ENCODE results near the gene TMEM151A. TPM values are rescaled to one million over a fixed set of nuclear protein-coding genes. Genes with fewer than 3 reads are reported as not detected.

Gene TMEM151A
- total RNA-seq, 1 experiment from 2014 or later: not detected

DNA sequence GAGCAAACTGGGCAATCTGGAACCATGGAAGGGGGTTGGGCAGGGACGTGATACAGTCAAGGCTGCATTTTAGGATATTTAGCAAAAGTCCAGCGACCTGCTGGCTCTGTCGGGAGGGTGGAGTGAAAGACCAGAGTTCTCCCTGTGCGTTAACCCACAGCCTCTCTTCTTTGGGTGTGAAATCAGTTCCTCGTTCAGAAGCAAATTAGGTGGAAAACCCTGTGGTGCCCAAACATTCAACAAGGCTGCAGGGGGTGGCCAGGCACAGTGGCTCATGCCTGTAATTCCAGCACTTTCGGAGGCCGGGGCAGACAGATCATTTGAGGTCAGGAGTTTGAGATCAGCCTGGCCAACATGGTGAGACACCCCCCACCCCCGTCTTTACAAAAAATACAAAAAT, 5.9 kb downstream of the TMEM151A start:
- no peaks in the 10 kb centered on the region for H3K9me2 ChIP-seq (replicated peaks; ENCODE audit: low read length)
- ChIA-PET POLR2A (ENCODE audit: unreplicated experiment) (no interaction called here), CTCF (no interaction called here)
- no peaks in the 10 kb centered on the region for H3K79me2 ChIP-seq (ENCODE audit: low read length)
- BruUV-seq (replicated peaks): no TSS peak
- H3K4me1 ChIP-seq (ENCODE audit: insufficient read depth, low read length): no peaks in the 10 kb centered on the region
- ATAC-seq (no peak), DNase-seq (no peak)
- TF ChIP-seq, protein P1, sequence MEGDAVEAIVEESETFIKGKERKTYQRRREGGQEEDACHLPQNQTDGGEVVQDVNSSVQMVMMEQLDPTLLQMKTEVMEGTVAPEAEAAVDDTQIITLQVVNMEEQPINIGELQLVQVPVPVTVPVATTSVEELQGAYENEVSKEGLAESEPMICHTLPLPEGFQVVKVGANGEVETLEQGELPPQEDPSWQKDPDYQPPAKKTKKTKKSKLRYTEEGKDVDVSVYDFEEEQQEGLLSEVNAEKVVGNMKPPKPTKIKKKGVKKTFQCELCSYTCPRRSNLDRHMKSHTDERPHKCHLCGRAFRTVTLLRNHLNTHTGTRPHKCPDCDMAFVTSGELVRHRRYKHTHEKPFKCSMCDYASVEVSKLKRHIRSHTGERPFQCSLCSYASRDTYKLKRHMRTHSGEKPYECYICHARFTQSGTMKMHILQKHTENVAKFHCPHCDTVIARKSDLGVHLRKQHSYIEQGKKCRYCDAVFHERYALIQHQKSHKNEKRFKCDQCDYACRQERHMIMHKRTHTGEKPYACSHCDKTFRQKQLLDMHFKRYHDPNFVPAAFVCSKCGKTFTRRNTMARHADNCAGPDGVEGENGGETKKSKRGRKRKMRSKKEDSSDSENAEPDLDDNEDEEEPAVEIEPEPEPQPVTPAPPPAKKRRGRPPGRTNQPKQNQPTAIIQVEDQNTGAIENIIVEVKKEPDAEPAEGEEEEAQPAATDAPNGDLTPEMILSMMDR (conservative IDR thresholded peaks at IDR 0.05; ENCODE audit: low read depth, low read length): no peak
- TF ChIP-seq EZH2 (IDR thresholded peaks at IDR 0.05; ENCODE audit: low read length, unreplicated experiment) (no peak), EZH2phosphoT487 (IDR thresholded peaks at IDR 0.05; ENCODE audit: borderline replicate concordance, low read length) (no peak)
- H3F3A ChIP-seq (ENCODE audit: low read length, unreplicated experiment): no peaks in the 10 kb centered on the region
- H3K27ac ChIP-seq (ENCODE audit: low read length): no peak overlapping the region
- H3K9ac ChIP-seq (ENCODE audit: low read length): no peak overlapping the region
- no peak overlapping the region for H3K4me3 ChIP-seq (ENCODE audit: low read length)
- H4K20me1 ChIP-seq (ENCODE audit: low read length): no peaks in the 10 kb centered on the region
- no peaks in the 10 kb centered on the region for H3K36me3 ChIP-seq (ENCODE audit: low read depth, low read length)
- intact Hi-C loops (cut with micrococcal nuclease): no loop called here
- peaks cover 4% of the 10 kb centered on the region; the same call in 1 of the 2 replicates for H3K27me3 ChIP-seq (ENCODE audit: low read length)
- H3K4me2 ChIP-seq (ENCODE audit: low read length): no peak overlapping the region
- H2AFZ ChIP-seq (ENCODE audit: low read length): no peak overlapping the region
- H3K9me3 ChIP-seq (ENCODE audit: low read length): no peaks in the 10 kb centered on the region

DNA sequence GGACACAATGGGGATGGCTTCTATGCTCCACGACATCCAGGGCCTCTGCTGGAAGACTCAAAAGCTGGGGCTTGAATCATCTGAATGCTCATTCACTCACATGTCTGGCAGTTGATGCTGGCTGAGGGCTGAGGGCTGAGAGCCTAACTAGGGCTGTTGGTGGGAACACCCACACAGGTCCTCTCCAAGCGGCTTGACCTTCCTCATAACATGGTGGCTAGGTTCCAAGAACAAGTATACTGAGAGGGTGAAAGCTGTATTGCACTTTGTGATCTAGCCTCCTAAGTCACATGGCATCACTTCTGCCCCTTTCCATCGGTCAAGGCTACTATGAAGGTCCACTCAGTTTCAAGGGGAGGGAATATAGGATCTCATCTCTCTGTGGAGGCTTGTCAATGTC, 7.5 kb downstream of the TMEM151A start:
- Histone ChIP-seq H3K9me3 (ENCODE audit: low read length) (no peaks in the 10 kb centered on the region), H3K79me2 (ENCODE audit: low read length) (no peaks in the 10 kb centered on the region), H3K27me3 (ENCODE audit: low read length) (no peaks in the 10 kb centered on the region), H3K36me3 (ENCODE audit: low read depth, low read length) (no peaks in the 10 kb centered on the region), H3K4me3 (ENCODE audit: low read length) (no peak overlapping the region), H3K27ac (ENCODE audit: low read length) (no peak overlapping the region), H3K9me2 (replicated peaks; ENCODE audit: low read length) (no peaks in the 10 kb centered on the region), H4K20me1 (ENCODE audit: low read length) (no peaks in the 10 kb centered on the region), H3K4me2 (ENCODE audit: low read length) (no peak overlapping the region), H3K9ac (ENCODE audit: low read length) (no peak overlapping the region), H3K4me1 (ENCODE audit: insufficient read depth, low read length) (no peaks in the 10 kb centered on the region), H3F3A (ENCODE audit: low read length, unreplicated experiment) (no peaks in the 10 kb centered on the region), H2AFZ (ENCODE audit: low read length) (no peak overlapping the region)
- ChIA-PET POLR2A (ENCODE audit: unreplicated experiment) (no interaction called here), CTCF (no interaction called here)
- TF ChIP-seq EZH2 (IDR thresholded peaks at IDR 0.05; ENCODE audit: low read length, unreplicated experiment): no peak
- TF ChIP-seq, protein P1 (conservative IDR thresholded peaks at IDR 0.05; ENCODE audit: low read depth, low read length): no peak
- no peak for TF ChIP-seq EZH2phosphoT487 (IDR thresholded peaks at IDR 0.05; ENCODE audit: borderline replicate concordance, low read length)
- BruUV-seq (replicated peaks): no TSS peak
- DNase-seq (no peak), ATAC-seq (no peak)
- intact Hi-C loops (cut with micrococcal nuclease): no loop called here

DNA sequence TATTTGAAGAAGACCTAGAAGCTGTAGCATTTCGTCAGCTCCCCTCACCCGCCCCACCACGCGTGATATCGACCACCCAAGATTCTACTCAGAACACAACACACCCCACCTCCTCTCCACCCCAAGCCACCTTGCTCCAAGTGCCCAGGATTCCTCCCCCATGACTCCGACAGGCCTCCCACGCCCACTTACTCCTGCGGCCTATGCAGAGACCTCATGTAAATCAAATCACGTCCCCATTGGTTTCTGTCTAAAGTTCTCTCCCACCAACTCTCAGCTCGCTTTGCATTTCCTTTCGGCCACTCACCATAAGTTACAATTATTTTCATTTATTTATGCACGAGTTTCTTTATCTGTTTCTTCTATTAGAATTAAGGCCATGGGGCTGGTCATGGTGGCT, 11.0 kb downstream of the TMEM151A start:
- CTCF ChIA-PET: no interaction called here

More for the DNA sequence above, 11.0 kb downstream of the TMEM151A start:
- no TSS peak for BruUV-seq (replicated peaks)
- no peaks in the 10 kb centered on the region for H3K27me3 ChIP-seq (ENCODE audit: low read length)
- TF ChIP-seq EZH2 (IDR thresholded peaks at IDR 0.05; ENCODE audit: low read length, unreplicated experiment) (no peak), EZH2phosphoT487 (IDR thresholded peaks at IDR 0.05; ENCODE audit: borderline replicate concordance, low read length) (no peak)
- TF ChIP-seq, protein P1 (conservative IDR thresholded peaks at IDR 0.05; ENCODE audit: low read depth, low read length): no peak
- intact Hi-C loops (cut with micrococcal nuclease): no loop called here
- POLR2A ChIA-PET (ENCODE audit: unreplicated experiment): no interaction called here
- no peaks in the 10 kb centered on the region for H3K36me3 ChIP-seq (ENCODE audit: low read depth, low read length)
- no peaks in the 10 kb centered on the region for H4K20me1 ChIP-seq (ENCODE audit: low read length)
- ATAC-seq (no peak), DNase-seq (no peak)
- H3K9me2 ChIP-seq (replicated peaks; ENCODE audit: low read length): no peaks in the 10 kb centered on the region
- H3F3A ChIP-seq (ENCODE audit: low read length, unreplicated experiment): no peaks in the 10 kb centered on the region
- H3K4me1 ChIP-seq (ENCODE audit: insufficient read depth, low read length): no peaks in the 10 kb centered on the region
- H3K9ac ChIP-seq (ENCODE audit: low read length): no peak overlapping the region
- no peak overlapping the region for H3K27ac ChIP-seq (ENCODE audit: low read length)
- H3K9me3 ChIP-seq (ENCODE audit: low read length): no peaks in the 10 kb centered on the region
- no peak overlapping the region for H3K4me2 ChIP-seq (ENCODE audit: low read length)
- H3K79me2 ChIP-seq (ENCODE audit: low read length): no peaks in the 10 kb centered on the region
- no peak overlapping the region for H3K4me3 ChIP-seq (ENCODE audit: low read length)
- no peak overlapping the region for H2AFZ ChIP-seq (ENCODE audit: low read length)

All from PC-3 (cell line).